CD8-positive, alpha-beta memory T cell (primary cell): ENCODE results near the gene ZBED4. TPM values are rescaled to one million over a fixed set of nuclear protein-coding genes. Genes with fewer than 3 reads are reported as not detected.

Experiments used
- CTCF ChIA-PET: fragments of 350-600 bp; sonication (Branson Sonifier 250); formaldehyde crosslinking; loops from one replicate; lab custom pipeline; 2021; ENCODE audit warnings: antibody characterized with exemption; lab: Charles Lee
- POLR2A ChIA-PET: fragments of 350-600 bp; sonication (Branson Sonifier 250); formaldehyde crosslinking; loops from one replicate; lab custom pipeline; 2021; ENCODE audit warnings: antibody characterized with exemption; lab: Charles Lee
- DNase-seq, 5 donors: peaks; one replicate each; pipeline versions ENCODE4 v3.0.0 to v3.0.0-alpha.2; 2020 to 2022; ENCODE audit warnings: mixed read lengths in 1 of 5
- H3K27ac ChIP-seq: one replicate; pipeline ENCODE4 v1.7.0; 2013; ENCODE audit warnings: low read depth, mild to moderate bottlenecking, low read length, moderate library complexity
- H3K27me3 ChIP-seq: 2 replicates; pipeline ENCODE4 v1.7.0; 2013; ENCODE audit warnings: low read length, mild to moderate bottlenecking; ENCODE audit not compliant: insufficient read depth, poor library complexity, severe bottlenecking
- H3K36me3 ChIP-seq: 2 replicates; pipeline ENCODE4 v1.7.0; 2013; ENCODE audit warnings: mild to moderate bottlenecking, low read length, moderate library complexity; ENCODE audit not compliant: insufficient read depth
- H3K4me1 ChIP-seq: 2 replicates; pipeline ENCODE4 v1.7.0; 2013; ENCODE audit warnings: mild to moderate bottlenecking, low read length, moderate library complexity; ENCODE audit not compliant: insufficient read depth
- H3K4me3 ChIP-seq: 2 replicates; pipeline ENCODE4 v1.7.0; 2013; ENCODE audit warnings: mild to moderate bottlenecking, low read length
- H3K9me3 ChIP-seq: 2 replicates; pipeline ENCODE4 v1.7.0; 2013; ENCODE audit warnings: mild to moderate bottlenecking, low read length
- H3K27ac Mint-ChIP-seq, 8 donors: one replicate each; pipeline ENCODE4 v1.8.0; 2020 to 2021; ENCODE audit warnings: mixed read lengths in 8 of 8, mild to moderate bottlenecking in 6 of 8, inconsistent platforms in 3 of 8, moderate library complexity in 3 of 8
- H3K27me3 Mint-ChIP-seq, 2 donors: one replicate each; pipeline ENCODE4 v1.8.0; 2020 to 2021; ENCODE audit warnings: mixed read lengths in 2 of 2, mild to moderate bottlenecking in 1 of 2, moderate library complexity in 1 of 2
- H3K36me3 Mint-ChIP-seq, 3 donors: one replicate each; pipeline ENCODE4 v1.8.0; 2020 to 2021; ENCODE audit warnings: mixed read lengths in 3 of 3, inconsistent platforms in 1 of 3, mild to moderate bottlenecking in 1 of 3
- H3K4me1 Mint-ChIP-seq, 3 donors: one replicate each; pipeline ENCODE4 v1.8.0; 2020 to 2021; ENCODE audit warnings: mixed read lengths in 3 of 3, inconsistent platforms in 1 of 3, mild to moderate bottlenecking in 1 of 3
- H3K4me3 Mint-ChIP-seq, 7 donors: one replicate each; pipeline ENCODE4 v1.8.0; 2020 to 2021; ENCODE audit warnings: mixed read lengths in 7 of 7, mild to moderate bottlenecking in 6 of 7, moderate library complexity in 4 of 7, inconsistent platforms in 2 of 7
- H3K9me3 Mint-ChIP-seq, 5 donors: one replicate each; pipeline ENCODE4 v1.8.0; 2020 to 2022; ENCODE audit warnings: mixed read lengths in 5 of 5, mild to moderate bottlenecking in 3 of 5, moderate library complexity in 2 of 5, inconsistent platforms in 1 of 5
- polyA plus RNA-seq: library from polyadenylated mRNA; unstranded; fragments of 300-500 nt; fragmentation: Illumina TruSeq; gene quantifications from one replicate; pipeline ENCODE4 v1.2.3, GENCODE V29; 2021
- total RNA-seq, 2 experiments: library from RNA; stranded (reverse); gene quantifications; one replicate each; pipeline ENCODE4 v1.2.3, GENCODE V29; 2021

Gene ZBED4
- total and polyA plus RNA-seq, 3 experiments from 2014 or later = 11.1 to 24.3 (median 24.2) TPM

GRCh38 chr22:49879871-49880270, 26.2 kb downstream of the ZBED4 start:
- Histone ChIP-seq H3K4me1 (peaks cover 21% of the 10 kb centered on the region), H3K27me3 (no peaks in the 10 kb centered on the region), H3K36me3 (no peaks in the 10 kb centered on the region), H3K27ac (no peak overlapping the region), H3K9me3 (no peaks in the 10 kb centered on the region), H3K4me3 (no peak overlapping the region)
- H3K4me3 Mint-ChIP-seq = peak overlapping the region in 5 of 7 donors; percentile 15 to 54 (median 19)
- peaks cover 49 to 57% (median 56%) of the 10 kb centered on the region in 3 donors for H3K4me1 Mint-ChIP-seq
- peak overlapping the region in 5 of 8 donors; percentile 26 to 77 (median 62) for H3K27ac Mint-ChIP-seq
- no peaks in the 10 kb centered on the region for H3K9me3 Mint-ChIP-seq
- H3K27me3 Mint-ChIP-seq = no peaks in the 10 kb centered on the region
- CTCF ChIA-PET = interaction anchor here (1.5 kb wide), 1 partner anchor 10 kb away, joined by 4 read pairs; no protein-coding TSS in a partner anchor
- POLR2A ChIA-PET = interaction anchor here (0.6 kb wide), 1 partner anchor 74 kb away, joined by 4 read pairs; no protein-coding TSS in a partner anchor
- peaks cover 14 to 42% (median 31%) of the 10 kb centered on the region in 3 donors for H3K36me3 Mint-ChIP-seq
- DNase-seq = no peak

DNA sequence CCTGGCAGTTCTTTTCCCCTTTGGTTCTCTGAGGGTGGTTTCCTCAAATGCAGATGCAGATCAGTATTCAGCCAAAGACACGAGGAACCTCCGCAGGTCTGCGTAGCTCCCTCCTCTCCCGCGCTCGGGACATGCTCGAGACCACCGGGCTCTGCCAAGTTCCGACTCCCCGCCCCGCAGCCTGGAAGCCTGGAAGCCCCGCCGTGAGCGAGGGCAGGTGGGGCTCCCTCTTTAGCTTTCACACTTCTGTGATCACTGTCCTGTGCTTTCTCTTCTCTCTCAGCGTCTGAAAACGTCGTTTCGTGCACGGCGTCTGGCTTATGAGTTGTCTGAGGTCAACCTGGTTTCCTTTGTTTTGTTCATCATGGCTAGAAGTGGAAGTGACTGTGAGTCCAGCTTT, 26.6 kb downstream of the ZBED4 start:
- Histone ChIP-seq H3K27me3 (no peaks in the 10 kb centered on the region), H3K9me3 (no peaks in the 10 kb centered on the region), H3K27ac (no peak overlapping the region), H3K4me3 (no peak overlapping the region), H3K36me3 (no peaks in the 10 kb centered on the region), H3K4me1 (peaks cover 21% of the 10 kb centered on the region)
- Mint-ChIP-seq H3K27ac (peak overlapping the region; percentile 26 to 81 (median 62)), H3K9me3 (no peaks in the 10 kb centered on the region), H3K4me1 (peaks cover 46 to 54% (median 53%) of the 10 kb centered on the region in 3 donors), H3K4me3 (peak overlapping the region in 6 of 7 donors; percentile 15 to 54 (median 28)), H3K36me3 (peaks cover 14 to 43% (median 28%) of the 10 kb centered on the region in 3 donors), H3K27me3 (no peaks in the 10 kb centered on the region)
- no peak for DNase-seq
- ChIA-PET POLR2A (interaction anchor here (0.6 kb wide), 1 partner anchor 74 kb away, joined by 4 read pairs; no protein-coding TSS in a partner anchor), CTCF (interaction anchor here (1.5 kb wide), 1 partner anchor 10 kb away, joined by 4 read pairs; no protein-coding TSS in a partner anchor)

DNA sequence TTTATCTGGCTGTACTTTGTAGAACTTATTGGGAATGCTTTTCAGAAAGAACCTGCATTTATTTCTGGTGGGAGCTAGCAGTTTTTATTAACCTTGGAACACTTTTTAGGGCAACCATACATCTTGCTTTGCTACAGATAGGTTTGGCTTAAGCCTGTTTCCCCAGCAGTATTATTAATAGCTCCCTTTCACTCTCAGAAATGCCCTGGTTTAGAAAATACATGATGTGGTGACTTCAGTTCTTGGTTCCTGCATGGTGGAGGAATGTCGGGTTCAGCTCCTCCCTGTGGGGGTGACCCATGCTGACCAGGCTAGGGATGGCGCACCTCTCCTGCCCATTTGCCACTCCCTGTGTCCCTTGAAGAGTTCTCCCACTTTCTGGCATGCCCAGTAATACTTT, 28.2 kb downstream of the ZBED4 start:
- H3K4me1 Mint-ChIP-seq = peaks cover 38 to 42% (median 41%) of the 10 kb centered on the region in 3 donors
- Histone ChIP-seq H3K4me3 (no peak overlapping the region), H3K9me3 (no peaks in the 10 kb centered on the region), H3K36me3 (peaks cover 13% of the 10 kb centered on the region), H3K4me1 (peaks cover 21% of the 10 kb centered on the region), H3K27me3 (no peaks in the 10 kb centered on the region), H3K27ac (no peak overlapping the region)
- H3K9me3 Mint-ChIP-seq = no peaks in the 10 kb centered on the region
- ChIA-PET POLR2A (interaction anchor here (0.5 kb wide), 1 partner anchor 48 kb away, joined by 3 read pairs; no protein-coding TSS in a partner anchor), CTCF (no interaction called here)
- peak overlapping the region in 4 of 8 donors; percentile 4 to 75 (median 67) for H3K27ac Mint-ChIP-seq
- no peak overlapping the region for H3K4me3 Mint-ChIP-seq
- H3K36me3 Mint-ChIP-seq = peaks cover 9 to 51% (median 27%) of the 10 kb centered on the region in 3 donors
- no peaks in the 10 kb centered on the region for H3K27me3 Mint-ChIP-seq
- no peak for DNase-seq

GRCh38 chr22:49882519-49883293, 29.1 kb downstream of the ZBED4 start:
- ChIA-PET POLR2A (interaction anchor here (0.5 kb wide), 1 partner anchor 49 kb away, joined by 3 read pairs; no protein-coding TSS in a partner anchor), CTCF (no interaction called here)
- Histone ChIP-seq H3K36me3 (peaks cover 13% of the 10 kb centered on the region), H3K27ac (no peak overlapping the region), H3K4me3 (no peak overlapping the region), H3K9me3 (no peaks in the 10 kb centered on the region), H3K4me1 (peaks cover 21% of the 10 kb centered on the region), H3K27me3 (no peaks in the 10 kb centered on the region)
- H3K27me3 Mint-ChIP-seq = no peaks in the 10 kb centered on the region
- H3K4me3 Mint-ChIP-seq = no peak overlapping the region
- peaks cover 38 to 42% (median 39%) of the 10 kb centered on the region in 3 donors for H3K4me1 Mint-ChIP-seq
- peak overlapping the region in 5 of 8 donors; percentile 4 to 60 (median 19) for H3K27ac Mint-ChIP-seq
- no peaks in the 10 kb centered on the region for H3K9me3 Mint-ChIP-seq
- no peak for DNase-seq
- peaks cover 9 to 57% (median 31%) of the 10 kb centered on the region in 3 donors for H3K36me3 Mint-ChIP-seq

- peaks cover 21% of the 10 kb centered on the region for H3K4me1 ChIP-seq
- H3K27ac ChIP-seq = no peak overlapping the region
- no peak overlapping the region for H3K4me3 ChIP-seq
- H3K4me1 Mint-ChIP-seq = peaks cover 35 to 39% (median 37%) of the 10 kb centered on the region in 3 donors
- no peak for DNase-seq
- H3K27ac Mint-ChIP-seq = peak overlapping the region in 2 of 8 donors; percentile 15 to 19
- H3K36me3 ChIP-seq = peaks cover 13% of the 10 kb centered on the region
- H3K36me3 Mint-ChIP-seq = peaks cover 9 to 59% (median 32%) of the 10 kb centered on the region in 3 donors
- no peaks in the 10 kb centered on the region for H3K9me3 Mint-ChIP-seq
- H3K4me3 Mint-ChIP-seq = no peak overlapping the region
- H3K27me3 ChIP-seq = no peaks in the 10 kb centered on the region
- no peaks in the 10 kb centered on the region for H3K9me3 ChIP-seq
- ChIA-PET CTCF (no interaction called here), POLR2A (no interaction called here)
- H3K27me3 Mint-ChIP-seq = no peaks in the 10 kb centered on the region
Observed at GRCh38 chr22:49883294-49883640, 29.6 kb downstream of the ZBED4 start.

- DNase-seq = no peak
- Histone ChIP-seq H3K4me3 (no peak overlapping the region), H3K27ac (no peak overlapping the region), H3K27me3 (no peaks in the 10 kb centered on the region), H3K36me3 (peaks cover 13% of the 10 kb centered on the region), H3K9me3 (no peaks in the 10 kb centered on the region), H3K4me1 (peaks cover 21% of the 10 kb centered on the region)
- ChIA-PET CTCF (no interaction called here), POLR2A (no interaction called here)
- no peak overlapping the region for H3K4me3 Mint-ChIP-seq
- H3K9me3 Mint-ChIP-seq = no peaks in the 10 kb centered on the region
- peak overlapping the region in 1 of 8 donors; percentile 42 for H3K27ac Mint-ChIP-seq
- peaks cover 9 to 64% (median 30%) of the 10 kb centered on the region in 3 donors for H3K36me3 Mint-ChIP-seq
- peaks cover 33 to 38% (median 35%) of the 10 kb centered on the region in 3 donors for H3K4me1 Mint-ChIP-seq
- H3K27me3 Mint-ChIP-seq = no peaks in the 10 kb centered on the region
Observed at GRCh38 chr22:49884075-49884474, 30.4 kb downstream of the ZBED4 start.

DNA sequence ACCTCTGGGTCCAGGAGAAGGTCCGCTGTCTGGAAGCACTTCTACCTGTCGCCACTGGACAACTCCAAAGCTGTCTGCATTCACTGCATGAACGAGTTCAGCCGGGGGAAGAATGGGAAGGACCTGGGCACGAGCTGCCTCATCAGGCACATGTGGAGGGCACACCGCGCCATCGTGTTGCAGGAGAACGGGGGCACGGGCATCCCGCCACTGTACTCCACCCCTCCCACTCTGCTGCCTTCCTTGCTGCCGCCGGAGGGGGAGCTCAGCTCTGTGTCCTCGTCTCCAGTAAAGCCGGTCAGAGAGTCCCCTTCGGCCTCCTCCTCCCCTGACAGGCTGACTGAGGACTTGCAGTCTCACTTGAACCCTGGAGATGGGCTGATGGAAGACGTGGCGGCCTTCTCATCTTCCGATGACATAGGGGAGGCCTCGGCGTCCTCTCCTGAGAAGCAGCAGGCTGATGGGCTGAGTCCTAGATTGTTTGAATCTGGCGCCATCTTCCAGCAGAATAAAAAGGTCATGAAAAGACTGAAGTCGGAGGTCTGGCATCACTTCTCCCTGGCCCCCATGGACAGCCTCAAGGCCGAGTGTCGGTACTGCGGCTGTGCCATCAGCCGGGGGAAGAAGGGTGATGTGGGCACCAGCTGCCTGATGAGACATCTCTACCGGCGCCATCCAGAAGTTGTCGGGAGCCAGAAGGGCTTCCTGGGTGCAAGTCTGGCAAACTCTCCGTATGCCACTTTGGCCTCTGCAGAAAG, 31.0 kb downstream of the ZBED4 start:
- peaks cover 9 to 68% (median 30%) of the 10 kb centered on the region in 3 donors for H3K36me3 Mint-ChIP-seq

More for the DNA sequence above, 31.0 kb downstream of the ZBED4 start:
- Mint-ChIP-seq H3K27ac (no peak overlapping the region), H3K4me3 (no peak overlapping the region), H3K4me1 (peaks cover 32 to 35% (median 35%) of the 10 kb centered on the region in 3 donors), H3K27me3 (no peaks in the 10 kb centered on the region), H3K9me3 (peaks cover 0 to 2% (median 0%) of the 10 kb centered on the region in 5 donors)
- Histone ChIP-seq H3K4me3 (no peak overlapping the region), H3K36me3 (peaks cover 13% of the 10 kb centered on the region), H3K27ac (no peak overlapping the region), H3K27me3 (no peaks in the 10 kb centered on the region), H3K4me1 (peaks cover 21% of the 10 kb centered on the region), H3K9me3 (no peaks in the 10 kb centered on the region)
- ChIA-PET POLR2A (no interaction called here), CTCF (no interaction called here)
- DNase-seq = no peak
